H9 (cell line): Measurements from ENCODE around the gene BPGM. TPM values are rescaled to one million over a fixed set of nuclear protein-coding genes. Genes with fewer than 3 reads are reported as not detected.

ENCODE experiments used
- DNase-seq: peaks from one replicate; pipeline ENCODE4 v3.0.0-alpha.2; 2017
- H2AFZ ChIP-seq: one replicate; pipeline ENCODE4 v1.6.1; 2013; ENCODE audit warnings: mild to moderate bottlenecking, low read length, control low read depth, moderate library complexity
- H2AK5ac ChIP-seq: 2 replicates; pipeline ENCODE4 v1.6.1; 2013; ENCODE audit warnings: low read length, control low read depth, mixed read lengths; ENCODE audit not compliant: insufficient read length
- H2BK120ac ChIP-seq: one replicate; pipeline ENCODE4 v1.6.1; 2013; ENCODE audit warnings: low read depth, mild to moderate bottlenecking, low read length, control low read depth, inconsistent platforms; ENCODE audit not compliant: poor library complexity, severe bottlenecking
- H2BK12ac ChIP-seq: 2 replicates; pipeline ENCODE4 v1.6.1; 2013; ENCODE audit warnings: low read length, control low read depth, mixed read lengths, low read depth; ENCODE audit not compliant: insufficient read length
- H2BK15ac ChIP-seq: 2 replicates; pipeline ENCODE4 v1.6.1; 2013; ENCODE audit warnings: low read depth, low read length, control low read depth
- H2BK20ac ChIP-seq: one replicate; pipeline ENCODE4 v1.6.1; 2013; ENCODE audit warnings: low read depth, mild to moderate bottlenecking, low read length, control low read depth, inconsistent platforms; ENCODE audit not compliant: poor library complexity, severe bottlenecking
- H2BK5ac ChIP-seq: 2 replicates; pipeline ENCODE4 v1.6.1; 2013; ENCODE audit warnings: low read length, control low read depth, mixed read lengths; ENCODE audit not compliant: insufficient read length
- H3K14ac ChIP-seq: 2 replicates; pipeline ENCODE4 v1.6.1; 2013; ENCODE audit warnings: low read length, control low read depth; ENCODE audit not compliant: insufficient read depth
- H3K18ac ChIP-seq: 2 replicates; pipeline ENCODE4 v1.6.1; 2013; ENCODE audit warnings: low read depth, mild to moderate bottlenecking, mixed read lengths, low read length, control low read depth; ENCODE audit not compliant: insufficient read length
- H3K23ac ChIP-seq: 2 replicates; pipeline ENCODE4 v1.6.1; 2013; ENCODE audit warnings: low read length, control low read depth, mixed read lengths, low read depth; ENCODE audit not compliant: insufficient read length
- H3K23me2 ChIP-seq: 2 replicates; pipeline ENCODE4 v1.6.1; 2013; ENCODE audit warnings: low read depth, mild to moderate bottlenecking, mixed read lengths, low read length, control low read depth; ENCODE audit not compliant: insufficient read length, poor library complexity, severe bottlenecking
- H3K27ac ChIP-seq: 2 replicates; pipeline ENCODE4 v1.5.1; 2013; ENCODE audit warnings: low read length, control low read depth, mixed read lengths, low read depth; ENCODE audit not compliant: insufficient read length
- H3K27me3 ChIP-seq: 2 replicates; pipeline ENCODE4 v1.6.1; 2013; ENCODE audit warnings: low read length, control low read depth, inconsistent platforms; ENCODE audit not compliant: insufficient read depth
- H3K4ac ChIP-seq: 2 replicates; pipeline ENCODE4 v1.6.1; 2013; ENCODE audit warnings: low read depth, mild to moderate bottlenecking, control low read depth, inconsistent platforms, low read length, moderate library complexity
- H3K4me1 ChIP-seq: 2 replicates; pipeline ENCODE4 v1.6.1; 2013; ENCODE audit warnings: low read length, control low read depth, inconsistent platforms; ENCODE audit not compliant: insufficient read depth
- H3K4me2 ChIP-seq: 2 replicates; pipeline ENCODE4 v1.6.1; 2013; ENCODE audit warnings: low read length, control low read depth, mixed read lengths; ENCODE audit not compliant: insufficient read length, insufficient read depth
- H3K56ac ChIP-seq: 2 replicates; pipeline ENCODE4 v1.6.1; 2013; ENCODE audit warnings: low read depth, mild to moderate bottlenecking, mixed read lengths, low read length, control low read depth; ENCODE audit not compliant: insufficient read length
- H3K79me1 ChIP-seq: 2 replicates; pipeline ENCODE4 v1.6.1; 2013; ENCODE audit warnings: low read depth, mild to moderate bottlenecking, moderate library complexity, low read length, control low read depth, inconsistent platforms; ENCODE audit not compliant: insufficient read depth, poor library complexity, severe bottlenecking
- H3K79me2 ChIP-seq: 2 replicates; pipeline ENCODE4 v1.6.1; 2013; ENCODE audit warnings: low read length, control low read depth, inconsistent platforms; ENCODE audit not compliant: insufficient read depth
- H3K9ac ChIP-seq: 2 replicates; pipeline ENCODE4 v1.6.1; 2013; ENCODE audit warnings: low read length, control low read depth, mixed read lengths; ENCODE audit not compliant: insufficient read length; ENCODE audit errors: extremely low read depth
- H3K9me3 ChIP-seq: one replicate; pipeline ENCODE4 v1.6.1; 2013; ENCODE audit warnings: low read depth, low read length, inconsistent platforms; ENCODE audit not compliant: control insufficient read depth
- H3T11ph ChIP-seq: one replicate; pipeline ENCODE4 v1.6.1; 2013; ENCODE audit warnings: mild to moderate bottlenecking, low read length, control low read depth, inconsistent platforms
- H4K20me1 ChIP-seq: one replicate; pipeline ENCODE4 v1.6.1; 2013; ENCODE audit not compliant: control insufficient read depth, insufficient read length, insufficient read depth
- H4K5ac ChIP-seq: 2 replicates; pipeline ENCODE4 v1.6.1; 2013; ENCODE audit warnings: low read depth, mild to moderate bottlenecking, mixed read lengths, low read length, control low read depth; ENCODE audit not compliant: insufficient read length
- H4K8ac ChIP-seq: replicated peaks from 2 replicates; pipeline ENCODE4 v1.6.1; 2013; ENCODE audit warnings: low read length, control low read depth, mixed read lengths, low read depth; ENCODE audit not compliant: insufficient read length
- H4K91ac ChIP-seq: 2 replicates; pipeline ENCODE4 v1.6.1; 2013; ENCODE audit warnings: low read depth, mild to moderate bottlenecking, moderate library complexity, mixed read lengths, low read length, control low read depth; ENCODE audit not compliant: insufficient read length
- H3K27ac Mint-ChIP-seq, 3 experiments: 2 replicates in 2 of 3; 3 replicates in 1 of 3; pipeline ENCODE4 v1.8.0; 2020 to 2021; ENCODE audit warnings: mixed read lengths in 3 of 3, mild to moderate bottlenecking in 1 of 3, moderate library complexity in 1 of 3
- H3K27me3 Mint-ChIP-seq: 2 replicates; pipeline ENCODE4 v1.8.0; 2021; ENCODE audit warnings: low read depth, mild to moderate bottlenecking, moderate library complexity, mixed read lengths
- H3K36me3 Mint-ChIP-seq, 3 experiments: 2 replicates in 2 of 3; 3 replicates in 1 of 3; pipeline ENCODE4 v1.8.0; 2020 to 2021; ENCODE audit warnings: low read depth in 3 of 3, mixed read lengths in 3 of 3; ENCODE audit not compliant: insufficient read depth in 1 of 3
- H3K4me1 Mint-ChIP-seq, 2 experiments: 2 replicates each; pipeline ENCODE4 v1.8.0; 2020; ENCODE audit warnings: mixed read lengths in 2 of 2
- H3K4me3 Mint-ChIP-seq, 2 experiments: 2 replicates in 1 of 2; 3 replicates in 1 of 2; pipeline ENCODE4 v1.8.0; 2020 to 2021; ENCODE audit warnings: mild to moderate bottlenecking in 2 of 2, mixed read lengths in 2 of 2, moderate library complexity in 1 of 2
- H3K9me3 Mint-ChIP-seq, 2 experiments: 2 replicates in 1 of 2; 3 replicates in 1 of 2; pipeline ENCODE4 v1.8.0; 2020; ENCODE audit warnings: mild to moderate bottlenecking in 2 of 2, mixed read lengths in 2 of 2, moderate library complexity in 1 of 2
- CTCF ChIP-seq: fragments of 200-600 bp; sonication (generic); conservative IDR thresholded peaks from 3 replicates; pipeline ENCODE4 v1.8.0; 2021; ENCODE audit warnings: antibody characterized with exemption, mild to moderate bottlenecking
- WGBS: extraction: QIAGEN DNeasy Blood & Tissue Kit; methylation state at CpG from one replicate; pipeline ENCODE4 v1.1.7; 2013; ENCODE audit warnings: missing lambda C conversion rate, low lambda C conversion rate, mixed read lengths; ENCODE audit not compliant: insufficient read length; ENCODE audit errors: extremely low coverage; 5-methylcytosine and 5-hydroxymethylcytosine counted together
- total RNA-seq: library from RNA; stranded (reverse); gene quantifications from 2 replicates; pipeline ENCODE4 v1.2.1, GENCODE V29; 2021

BPGM gene
- total RNA-seq, 1 experiment from 2014 or later = 14.4 TPM

DNA sequence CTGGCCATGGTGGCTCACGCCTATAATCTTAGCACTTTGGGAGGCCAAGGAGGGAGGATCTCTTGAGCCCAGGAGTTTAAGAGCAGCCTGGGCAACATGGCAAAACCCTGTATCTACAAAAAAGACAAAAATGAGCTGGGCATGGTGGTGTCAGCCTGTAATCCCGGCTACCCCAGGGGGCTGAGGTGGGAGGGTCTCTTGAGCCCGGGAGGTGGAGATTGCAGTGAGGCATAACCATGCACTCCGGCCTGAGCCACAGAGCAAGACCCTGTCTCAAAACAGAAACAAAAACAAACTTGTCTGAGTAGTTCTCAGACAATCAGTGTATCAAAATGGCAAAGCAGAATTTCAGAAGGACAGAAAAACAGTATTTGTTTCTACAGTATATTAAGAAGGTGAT lies 45.2 kb upstream of the BPGM start:
- Histone ChIP-seq H3K4ac (no peak overlapping the region), H3K23ac (no peak overlapping the region), H2AK5ac (no peak overlapping the region), H2BK12ac (no peak overlapping the region), H2AFZ (no peak overlapping the region), H2BK5ac (no peak overlapping the region), H3K23me2 (no peaks in the 10 kb centered on the region), H4K20me1 (no peaks in the 10 kb centered on the region), H3K14ac (no peak overlapping the region), H3K9me3 (no peaks in the 10 kb centered on the region), H4K91ac (no peak overlapping the region), H3K4me2 (no peak overlapping the region), H3K18ac (no peak overlapping the region), H3K56ac (no peak overlapping the region), H4K8ac (no peak overlapping the region), H3K9ac (no peak overlapping the region), H3K4me1 (no peaks in the 10 kb centered on the region), H3K79me2 (no peaks in the 10 kb centered on the region), H4K5ac (no peak overlapping the region), H3T11ph (no peak overlapping the region), H3K27me3 (peaks cover 2% of the 10 kb centered on the region; the same call in 1 of the 2 replicates), H2BK20ac (no peak overlapping the region), H2BK120ac (no peak overlapping the region), H2BK15ac (no peak overlapping the region), H3K27ac (no peak overlapping the region), H3K79me1 (no peaks in the 10 kb centered on the region)
- peaks cover under 1 to 1% of the 10 kb centered on the region in 2 experiments; a peak in 3 of 4 replicates for H3K4me1 Mint-ChIP-seq
- no peak overlapping the region for H3K27ac Mint-ChIP-seq
- DNase-seq = no peak
- H3K27me3 Mint-ChIP-seq = peaks cover 1% of the 10 kb centered on the region
- WGBS = no CpG with 5 or more reads among the region's 4 CpGs
- peaks cover 3 to 10% (median 4%) of the 10 kb centered on the region in 3 experiments; a peak in 6 of 7 replicates for H3K36me3 Mint-ChIP-seq
- no peak overlapping the region for H3K4me3 Mint-ChIP-seq
- no peak for TF ChIP-seq CTCF
- peaks cover 4 to 9% of the 10 kb centered on the region in 2 experiments; a peak in 4 of 5 replicates for H3K9me3 Mint-ChIP-seq
